ENCODE results near the gene FOXC2. TPM values are rescaled to one million over a fixed set of nuclear protein-coding genes. Genes with fewer than 3 reads are reported as not detected.

The FOXC2 gene
- total RNA-seq, 1 donor from 2014 or later: 77.8 TPM

- Mint-ChIP-seq H3K27me3 (ENCODE audit: low read depth) (no peaks in the 10 kb centered on the region), H3K9me3 (ENCODE audit: low read depth) (no peaks in the 10 kb centered on the region), H3K27ac (ENCODE audit: unreplicated experiment) (peak overlapping the region; percentile 98), H3K4me1 (ENCODE audit: low read depth) (peaks cover 35% of the 10 kb centered on the region), H3K4me3 (ENCODE audit: unreplicated experiment) (peak overlapping the region; percentile 74), H3K36me3 (ENCODE audit: low read depth) (peaks cover 22% of the 10 kb centered on the region)
- no peak for DNase-seq (ENCODE audit: low spot score)
- TF ChIP-seq CTCF (IDR thresholded peaks at IDR 0.05): no peak
Measured at GRCh38 chr16:86565644-86566511, 751 bp upstream of the FOXC2 start.

GRCh38 chr16:86566966-86567700 is 504 bp downstream of the FOXC2 start:
- Mint-ChIP-seq H3K9me3 (ENCODE audit: low read depth) (no peaks in the 10 kb centered on the region), H3K4me3 (ENCODE audit: unreplicated experiment) (peak overlapping the region; percentile 95), H3K27me3 (ENCODE audit: low read depth) (no peaks in the 10 kb centered on the region), H3K27ac (ENCODE audit: unreplicated experiment) (peak overlapping the region; percentile 93), H3K4me1 (ENCODE audit: low read depth) (peaks cover 47% of the 10 kb centered on the region), H3K36me3 (ENCODE audit: low read depth) (peaks cover 31% of the 10 kb centered on the region)
- peak; percentile 24 for TF ChIP-seq CTCF (IDR thresholded peaks at IDR 0.05)
- DNase-seq (ENCODE audit: low spot score): peak; percentile 94

- TF ChIP-seq CTCF (IDR thresholded peaks at IDR 0.05): no peak
- Mint-ChIP-seq H3K27me3 (ENCODE audit: low read depth) (no peaks in the 10 kb centered on the region), H3K9me3 (ENCODE audit: low read depth) (no peaks in the 10 kb centered on the region), H3K4me3 (ENCODE audit: unreplicated experiment) (peak overlapping the region; percentile 95), H3K4me1 (ENCODE audit: low read depth) (peaks cover 54% of the 10 kb centered on the region), H3K36me3 (ENCODE audit: low read depth) (peaks cover 31% of the 10 kb centered on the region), H3K27ac (ENCODE audit: unreplicated experiment) (peak overlapping the region; percentile 93)
- no peak for DNase-seq (ENCODE audit: low spot score)
Measured at GRCh38 chr16:86567701-86568581, 1.3 kb downstream of the FOXC2 start.

GRCh38 chr16:86568677-86569623 is 2.3 kb downstream of the FOXC2 start:
- TF ChIP-seq CTCF (IDR thresholded peaks at IDR 0.05): no peak
- no peaks in the 10 kb centered on the region for H3K27me3 Mint-ChIP-seq (ENCODE audit: low read depth)
- peaks cover 33% of the 10 kb centered on the region for H3K36me3 Mint-ChIP-seq (ENCODE audit: low read depth)
- H3K4me3 Mint-ChIP-seq (ENCODE audit: unreplicated experiment): peak overlapping the region; percentile 91
- peaks cover 54% of the 10 kb centered on the region for H3K4me1 Mint-ChIP-seq (ENCODE audit: low read depth)
- H3K27ac Mint-ChIP-seq (ENCODE audit: unreplicated experiment): peak overlapping the region; percentile 99
- DNase-seq (ENCODE audit: low spot score): no peak
- no peaks in the 10 kb centered on the region for H3K9me3 Mint-ChIP-seq (ENCODE audit: low read depth)
